ENCODE data around the gene SIPA1L3. TPM values are rescaled to one million over a fixed set of nuclear protein-coding genes. Genes with fewer than 3 reads are reported as not detected.

Gene SIPA1L3
- total RNA-seq, 1 experiment from 2014 or later: 36.0 TPM

DNA sequence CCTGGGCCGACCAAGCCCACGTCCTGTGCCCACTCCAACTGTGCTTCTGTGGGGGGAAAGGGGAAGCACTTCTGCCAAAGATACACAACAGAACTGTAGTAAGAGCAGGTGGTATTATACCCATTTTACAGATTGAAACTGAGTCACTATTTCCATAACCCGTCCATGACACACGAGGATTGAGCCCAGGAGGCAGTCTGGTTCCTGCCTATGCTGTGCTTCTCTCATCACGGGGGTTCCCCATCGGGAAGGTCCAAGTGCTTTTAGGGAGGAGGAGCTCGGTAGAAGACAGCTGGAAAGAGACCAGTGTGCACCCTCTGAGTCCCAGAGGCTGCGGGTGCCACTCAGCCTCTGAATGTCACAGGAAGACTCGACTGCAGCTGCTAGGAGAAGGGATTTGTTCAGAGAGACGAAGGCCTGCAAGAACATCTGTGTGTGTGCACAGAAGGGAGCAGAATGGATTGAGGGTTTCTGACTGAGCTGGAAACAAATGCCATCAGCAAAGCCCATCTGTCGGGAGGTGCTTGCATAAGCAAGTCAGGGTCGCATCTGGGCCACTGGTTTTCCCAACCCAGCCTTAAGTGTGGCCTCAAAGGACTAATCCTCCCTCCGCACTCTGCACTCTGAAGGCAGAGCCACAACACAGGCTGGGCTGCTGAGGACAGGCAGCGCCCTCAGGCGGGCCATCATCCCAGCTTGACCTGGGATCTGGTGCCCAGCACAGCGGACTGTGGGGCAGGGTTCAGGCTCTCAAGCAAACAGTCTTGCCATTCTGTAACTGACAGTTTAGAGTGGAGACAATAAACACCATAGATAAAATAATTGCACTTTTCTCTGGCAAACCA lies 167.1 kb downstream of the SIPA1L3 start:
- CTCF ChIA-PET: no interaction called here
- no TSS peak for BruUV-seq (replicated peaks)
- Mint-ChIP-seq H3K4me1 (ENCODE audit: insufficient read depth, unreplicated experiment) (peaks cover 8% of the 10 kb centered on the region), H3K9me3 (ENCODE audit: unreplicated experiment) (no peaks in the 10 kb centered on the region), H3K36me3 (ENCODE audit: insufficient read depth, unreplicated experiment) (no peaks in the 10 kb centered on the region), H3K4me3 (ENCODE audit: unreplicated experiment) (no peak overlapping the region), H3K27me3 (ENCODE audit: insufficient read depth, unreplicated experiment) (no peaks in the 10 kb centered on the region), H3K27ac (ENCODE audit: low read depth, unreplicated experiment) (no peak overlapping the region)
- intact Hi-C loops (cut with micrococcal nuclease): no loop called here
- TF ChIP-seq, protein P1, sequence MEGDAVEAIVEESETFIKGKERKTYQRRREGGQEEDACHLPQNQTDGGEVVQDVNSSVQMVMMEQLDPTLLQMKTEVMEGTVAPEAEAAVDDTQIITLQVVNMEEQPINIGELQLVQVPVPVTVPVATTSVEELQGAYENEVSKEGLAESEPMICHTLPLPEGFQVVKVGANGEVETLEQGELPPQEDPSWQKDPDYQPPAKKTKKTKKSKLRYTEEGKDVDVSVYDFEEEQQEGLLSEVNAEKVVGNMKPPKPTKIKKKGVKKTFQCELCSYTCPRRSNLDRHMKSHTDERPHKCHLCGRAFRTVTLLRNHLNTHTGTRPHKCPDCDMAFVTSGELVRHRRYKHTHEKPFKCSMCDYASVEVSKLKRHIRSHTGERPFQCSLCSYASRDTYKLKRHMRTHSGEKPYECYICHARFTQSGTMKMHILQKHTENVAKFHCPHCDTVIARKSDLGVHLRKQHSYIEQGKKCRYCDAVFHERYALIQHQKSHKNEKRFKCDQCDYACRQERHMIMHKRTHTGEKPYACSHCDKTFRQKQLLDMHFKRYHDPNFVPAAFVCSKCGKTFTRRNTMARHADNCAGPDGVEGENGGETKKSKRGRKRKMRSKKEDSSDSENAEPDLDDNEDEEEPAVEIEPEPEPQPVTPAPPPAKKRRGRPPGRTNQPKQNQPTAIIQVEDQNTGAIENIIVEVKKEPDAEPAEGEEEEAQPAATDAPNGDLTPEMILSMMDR (IDR thresholded peaks at IDR 0.05; ENCODE audit: unreplicated experiment): no peak
- no peak for DNase-seq (ENCODE audit: unreplicated experiment)
- POLR2A ChIA-PET: no interaction called here

DNA sequence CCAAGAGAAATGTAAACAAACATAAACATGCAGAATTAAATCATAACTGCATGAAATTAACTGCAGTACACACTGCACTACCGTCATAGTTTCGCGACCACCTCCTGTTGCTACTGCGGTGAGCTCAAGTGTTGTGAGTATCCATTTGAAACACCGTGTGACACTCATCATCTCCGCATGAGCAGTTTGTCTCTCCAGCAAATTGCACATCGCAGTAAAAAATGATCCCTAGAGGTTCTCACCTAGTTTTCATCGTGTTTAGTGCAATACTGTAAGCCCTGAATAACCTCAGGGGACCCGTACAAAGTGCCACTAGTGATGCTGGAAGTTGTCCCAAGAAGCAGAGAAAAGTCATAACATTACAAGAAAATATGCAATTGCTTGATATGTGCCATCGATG lies 169.3 kb downstream of the SIPA1L3 start:
- CTCF ChIA-PET: interaction anchor here (2.7 kb wide), 1 partner anchor 19 kb away, joined by 13 read pairs; no protein-coding TSS in a partner anchor
- no peak for DNase-seq (ENCODE audit: unreplicated experiment)
- Mint-ChIP-seq H3K27ac (ENCODE audit: low read depth, unreplicated experiment) (no peak overlapping the region), H3K4me3 (ENCODE audit: unreplicated experiment) (no peak overlapping the region), H3K36me3 (ENCODE audit: insufficient read depth, unreplicated experiment) (peaks cover 5% of the 10 kb centered on the region), H3K9me3 (ENCODE audit: unreplicated experiment) (no peaks in the 10 kb centered on the region), H3K27me3 (ENCODE audit: insufficient read depth, unreplicated experiment) (no peaks in the 10 kb centered on the region), H3K4me1 (ENCODE audit: insufficient read depth, unreplicated experiment) (peaks cover 12% of the 10 kb centered on the region)
- BruUV-seq (replicated peaks): no TSS peak
- TF ChIP-seq, protein P1 (IDR thresholded peaks at IDR 0.05; ENCODE audit: unreplicated experiment): no peak
- intact Hi-C loops (cut with micrococcal nuclease): no loop called here
- POLR2A ChIA-PET: interaction anchor here (1.8 kb wide), 1 partner anchor 97 kb away, joined by 3 read pairs; no protein-coding TSS in a partner anchor

DNA sequence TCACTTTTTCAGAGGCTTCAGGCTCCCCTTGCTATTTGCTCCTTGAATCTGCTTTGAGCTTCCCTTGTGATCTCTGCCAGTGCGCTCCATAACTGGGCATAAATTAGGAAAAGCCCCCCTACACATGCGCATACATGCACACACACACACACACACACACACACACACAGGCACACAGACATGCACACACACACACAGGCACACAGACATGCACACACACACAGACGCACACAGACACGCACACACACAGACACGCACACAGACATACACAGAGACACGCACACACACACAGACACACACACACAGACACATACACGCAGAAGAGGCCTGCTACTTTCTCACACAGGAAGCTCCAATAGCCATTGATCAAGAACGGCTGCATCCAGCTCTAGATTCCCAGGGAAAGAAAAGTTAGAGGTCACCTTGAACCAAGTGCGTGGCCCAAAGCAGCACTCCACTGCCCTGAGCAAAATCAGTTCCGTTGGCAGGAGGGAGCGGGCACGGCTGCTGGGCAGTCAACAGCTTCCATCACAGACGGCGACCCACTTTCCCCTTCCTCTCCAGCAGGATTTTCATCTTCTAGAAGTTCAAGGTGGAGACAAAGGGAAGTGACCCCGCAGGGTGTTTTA lies 171.4 kb downstream of the SIPA1L3 start:
- Mint-ChIP-seq H3K27ac (ENCODE audit: low read depth, unreplicated experiment) (no peak overlapping the region), H3K36me3 (ENCODE audit: insufficient read depth, unreplicated experiment) (peaks cover 12% of the 10 kb centered on the region), H3K4me3 (ENCODE audit: unreplicated experiment) (no peak overlapping the region), H3K9me3 (ENCODE audit: unreplicated experiment) (no peaks in the 10 kb centered on the region), H3K4me1 (ENCODE audit: insufficient read depth, unreplicated experiment) (peaks cover 12% of the 10 kb centered on the region), H3K27me3 (ENCODE audit: insufficient read depth, unreplicated experiment) (no peaks in the 10 kb centered on the region)
- no peak for DNase-seq (ENCODE audit: unreplicated experiment)
- intact Hi-C loops (cut with micrococcal nuclease): no loop called here
- no TSS peak for BruUV-seq (replicated peaks)
- TF ChIP-seq, protein P1 (IDR thresholded peaks at IDR 0.05; ENCODE audit: unreplicated experiment): no peak
- POLR2A ChIA-PET: interaction anchor here (0.6 to 1.8 kb wide), 4 partner anchors 15 to 172 kb away, joined by 3 read pairs; partner anchors contain the start of gene WDR87
- CTCF ChIA-PET: interaction anchor here (0.7 to 2.7 kb wide), 3 partner anchors 17 to 194 kb away, joined by 3 to 13 read pairs (median 5); no protein-coding TSS in a partner anchor

DNA sequence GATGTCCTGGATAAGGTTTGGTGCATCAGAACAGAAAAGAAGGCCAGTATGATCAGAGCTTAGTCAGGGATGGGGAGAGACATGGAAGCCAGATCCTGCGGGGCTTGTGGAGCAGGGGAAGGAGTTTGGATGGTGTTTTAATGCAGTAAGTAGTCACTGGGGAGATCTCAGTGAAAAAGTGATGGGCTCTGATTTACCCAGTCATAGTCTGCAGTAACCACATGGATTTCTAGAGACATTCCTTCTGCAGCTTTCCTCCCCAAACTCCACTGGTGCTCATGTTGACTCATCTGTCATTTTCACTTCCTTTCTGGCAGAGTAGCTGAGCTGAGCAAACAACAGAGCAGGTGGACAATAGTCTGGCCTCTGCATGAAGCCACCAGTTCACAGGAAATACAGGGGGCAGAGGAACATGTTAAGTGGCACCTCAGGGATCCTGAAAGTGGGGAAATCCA lies 172.9 kb downstream of the SIPA1L3 start:
- peaks cover 18% of the 10 kb centered on the region for H3K36me3 Mint-ChIP-seq (ENCODE audit: insufficient read depth, unreplicated experiment)
- no TSS peak for BruUV-seq (replicated peaks)
- H3K4me1 Mint-ChIP-seq (ENCODE audit: insufficient read depth, unreplicated experiment): peaks cover 12% of the 10 kb centered on the region
- TF ChIP-seq, protein P1 (IDR thresholded peaks at IDR 0.05; ENCODE audit: unreplicated experiment): no peak
- ChIA-PET POLR2A (interaction anchor here (1.4 kb wide), 1 partner anchor 173 kb away, joined by 4 read pairs; the partner anchor contains the start of genes SIPA1L3 and WDR87), CTCF (no interaction called here)
- H3K4me3 Mint-ChIP-seq (ENCODE audit: unreplicated experiment): no peak overlapping the region
- intact Hi-C loops (cut with micrococcal nuclease): no loop called here
- H3K27ac Mint-ChIP-seq (ENCODE audit: low read depth, unreplicated experiment): no peak overlapping the region
- no peaks in the 10 kb centered on the region for H3K27me3 Mint-ChIP-seq (ENCODE audit: insufficient read depth, unreplicated experiment)
- peak; percentile 72 for DNase-seq (ENCODE audit: unreplicated experiment)
- H3K9me3 Mint-ChIP-seq (ENCODE audit: unreplicated experiment): no peaks in the 10 kb centered on the region
